ENCODE results near the gene APOC3.
"Not testable (repeated sequence)": the region's sequence is repeated elsewhere in the genome, so short reads cannot be mapped to it uniquely, and the experiment has no call there.

Gene APOC3

DNA sequence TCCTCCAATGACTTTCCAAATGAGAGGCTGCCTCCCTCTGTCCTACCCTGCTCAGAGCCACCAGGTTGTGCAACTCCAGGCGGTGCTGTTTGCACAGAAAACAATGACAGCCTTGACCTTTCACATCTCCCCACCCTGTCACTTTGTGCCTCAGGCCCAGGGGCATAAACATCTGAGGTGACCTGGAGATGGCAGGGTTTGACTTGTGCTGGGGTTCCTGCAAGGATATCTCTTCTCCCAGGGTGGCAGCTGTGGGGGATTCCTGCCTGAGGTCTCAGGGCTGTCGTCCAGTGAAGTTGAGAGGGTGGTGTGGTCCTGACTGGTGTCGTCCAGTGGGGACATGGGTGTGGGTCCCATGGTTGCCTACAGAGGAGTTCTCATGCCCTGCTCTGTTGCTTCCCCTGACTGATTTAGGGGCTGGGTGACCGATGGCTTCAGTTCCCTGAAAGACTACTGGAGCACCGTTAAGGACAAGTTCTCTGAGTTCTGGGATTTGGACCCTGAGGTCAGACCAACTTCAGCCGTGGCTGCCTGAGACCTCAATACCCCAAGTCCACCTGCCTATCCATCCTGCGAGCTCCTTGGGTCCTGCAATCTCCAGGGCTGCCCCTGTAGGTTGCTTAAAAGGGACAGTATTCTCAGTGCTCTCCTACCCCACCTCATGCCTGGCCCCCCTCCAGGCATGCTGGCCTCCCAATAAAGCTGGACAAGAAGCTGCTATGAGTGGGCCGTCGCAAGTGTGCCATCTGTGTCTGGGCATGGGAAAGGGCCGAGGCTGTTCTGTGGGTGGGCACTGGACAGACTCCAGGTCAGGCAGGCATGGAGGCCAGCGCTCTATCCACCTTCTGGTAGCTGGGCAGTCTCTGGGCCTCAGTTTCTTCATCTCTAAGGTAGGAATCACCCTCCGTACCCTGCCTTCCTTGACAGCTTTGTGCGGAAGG is 2.9 kb downstream of the APOC3 start:
- no peaks in the 10 kb centered on the region for H3K9me3 ChIP-seq (ENCODE audit: insufficient read depth, low read length)
- no peak overlapping the region for H3K4me3 ChIP-seq (ENCODE audit: low read length)
- peaks cover 7% of the 10 kb centered on the region; the same call in 1 of the 2 replicates for H3K4me1 ChIP-seq (ENCODE audit: low read length)
- no peak overlapping the region for H2AFZ ChIP-seq (ENCODE audit: low read depth, low read length)
- no peaks in the 10 kb centered on the region for H3K27me3 ChIP-seq (ENCODE audit: low read depth, low read length)
- H4K20me1 ChIP-seq (ENCODE audit: insufficient read depth, low read length), result no peaks in the 10 kb centered on the region
- H3K27ac ChIP-seq (ENCODE audit: low read length), result no peak overlapping the region
- H3K36me3 ChIP-seq (replicated peaks; ENCODE audit: low read depth, low read length), result no peaks in the 10 kb centered on the region
- no peak overlapping the region for H3K4me2 ChIP-seq (ENCODE audit: low read length)
- H3K9ac ChIP-seq (ENCODE audit: low read length), result no peak overlapping the region
- no peaks in the 10 kb centered on the region for H3K79me2 ChIP-seq (ENCODE audit: low read length)
- TF ChIP-seq, protein P1, sequence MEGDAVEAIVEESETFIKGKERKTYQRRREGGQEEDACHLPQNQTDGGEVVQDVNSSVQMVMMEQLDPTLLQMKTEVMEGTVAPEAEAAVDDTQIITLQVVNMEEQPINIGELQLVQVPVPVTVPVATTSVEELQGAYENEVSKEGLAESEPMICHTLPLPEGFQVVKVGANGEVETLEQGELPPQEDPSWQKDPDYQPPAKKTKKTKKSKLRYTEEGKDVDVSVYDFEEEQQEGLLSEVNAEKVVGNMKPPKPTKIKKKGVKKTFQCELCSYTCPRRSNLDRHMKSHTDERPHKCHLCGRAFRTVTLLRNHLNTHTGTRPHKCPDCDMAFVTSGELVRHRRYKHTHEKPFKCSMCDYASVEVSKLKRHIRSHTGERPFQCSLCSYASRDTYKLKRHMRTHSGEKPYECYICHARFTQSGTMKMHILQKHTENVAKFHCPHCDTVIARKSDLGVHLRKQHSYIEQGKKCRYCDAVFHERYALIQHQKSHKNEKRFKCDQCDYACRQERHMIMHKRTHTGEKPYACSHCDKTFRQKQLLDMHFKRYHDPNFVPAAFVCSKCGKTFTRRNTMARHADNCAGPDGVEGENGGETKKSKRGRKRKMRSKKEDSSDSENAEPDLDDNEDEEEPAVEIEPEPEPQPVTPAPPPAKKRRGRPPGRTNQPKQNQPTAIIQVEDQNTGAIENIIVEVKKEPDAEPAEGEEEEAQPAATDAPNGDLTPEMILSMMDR (IDR thresholded peaks at IDR 0.05; ENCODE audit: low read depth, low read length), result peak; percentile 34
- TF ChIP-seq EZH2phosphoT487 (IDR thresholded peaks at IDR 0.05; ENCODE audit: low read depth), result no peak

GRCh38 chr11:116833491-116833815 is 3.7 kb downstream of the APOC3 start:
- Histone ChIP-seq H3K79me2 (ENCODE audit: low read length) (no peaks in the 10 kb centered on the region), H3K36me3 (replicated peaks; ENCODE audit: low read depth, low read length) (no peaks in the 10 kb centered on the region), H3K9me3 (ENCODE audit: insufficient read depth, low read length) (no peaks in the 10 kb centered on the region), H3K4me3 (ENCODE audit: low read length) (no peak overlapping the region), H3K27me3 (ENCODE audit: low read depth, low read length) (no peaks in the 10 kb centered on the region), H3K4me1 (ENCODE audit: low read length) (peaks cover 7% of the 10 kb centered on the region; the same call in 1 of the 2 replicates), H3K9ac (ENCODE audit: low read length) (no peak overlapping the region), H3K4me2 (ENCODE audit: low read length) (no peak overlapping the region), H3K27ac (ENCODE audit: low read length) (no peak overlapping the region), H4K20me1 (ENCODE audit: insufficient read depth, low read length) (no peaks in the 10 kb centered on the region), H2AFZ (ENCODE audit: low read depth, low read length) (no peak overlapping the region)
- TF ChIP-seq, protein P1 (IDR thresholded peaks at IDR 0.05; ENCODE audit: low read depth, low read length), result no peak
- no peak for TF ChIP-seq EZH2phosphoT487 (IDR thresholded peaks at IDR 0.05; ENCODE audit: low read depth)

DNA sequence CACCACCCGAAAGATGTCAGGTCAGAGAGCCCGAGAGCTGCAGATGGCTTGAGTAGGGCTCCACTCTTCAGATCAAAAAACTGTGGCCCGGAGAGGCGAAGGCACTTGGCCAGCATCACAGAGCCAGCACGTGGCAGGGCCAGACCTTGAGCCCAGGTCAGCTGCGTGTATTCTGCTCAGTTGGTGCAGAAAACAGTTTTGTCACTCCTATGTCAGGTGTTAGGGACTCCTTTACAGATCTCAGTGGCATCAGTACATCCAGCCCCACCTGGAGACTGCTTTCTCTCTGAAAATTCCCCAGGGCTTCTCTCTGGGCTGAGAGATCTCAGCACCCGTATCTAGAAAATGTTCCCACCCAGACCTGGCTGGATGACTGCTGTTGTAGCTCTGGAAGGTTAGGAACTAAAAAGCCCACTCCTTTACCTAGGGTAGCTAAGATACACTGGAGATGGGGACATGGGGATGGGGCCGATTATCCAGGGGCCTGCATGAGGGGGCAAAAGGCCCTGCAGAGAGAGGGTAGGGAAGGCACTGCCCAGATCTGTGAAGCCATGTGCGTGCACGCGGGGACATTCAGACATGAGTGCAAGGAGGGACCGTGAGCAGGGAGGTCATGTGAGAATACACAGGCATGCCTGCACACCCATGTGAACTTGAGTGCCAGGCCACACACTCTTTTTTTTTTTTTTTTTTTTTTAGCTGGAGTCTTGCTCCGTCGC is 4.3 kb downstream of the APOC3 start:
- TF ChIP-seq, protein P1 (IDR thresholded peaks at IDR 0.05; ENCODE audit: low read depth, low read length), result no peak
- no peak for TF ChIP-seq EZH2phosphoT487 (IDR thresholded peaks at IDR 0.05; ENCODE audit: low read depth)
- peaks cover 7% of the 10 kb centered on the region; the same call in 1 of the 2 replicates for H3K4me1 ChIP-seq (ENCODE audit: low read length)

GRCh38 chr11:116834535-116835041 is 4.9 kb downstream of the APOC3 start:
- not testable (repeated sequence) for H3K4me1 ChIP-seq (ENCODE audit: low read length); H3K36me3 ChIP-seq (replicated peaks; ENCODE audit: low read depth, low read length); H3K9ac ChIP-seq (ENCODE audit: low read length); H3K9me3 ChIP-seq (ENCODE audit: insufficient read depth, low read length); H3K79me2 ChIP-seq (ENCODE audit: low read length); H3K27ac ChIP-seq (ENCODE audit: low read length); H2AFZ ChIP-seq (ENCODE audit: low read depth, low read length); H4K20me1 ChIP-seq (ENCODE audit: insufficient read depth, low read length); H3K27me3 ChIP-seq (ENCODE audit: low read depth, low read length)
- Histone ChIP-seq H3K4me2 (ENCODE audit: low read length) (peak overlapping the region; percentile 85), H3K4me3 (ENCODE audit: low read length) (peak overlapping the region; percentile 81)

More for the DNA sequence above, 4.3 kb downstream of the APOC3 start:
- Histone ChIP-seq H3K27ac (ENCODE audit: low read length) (no peak overlapping the region), H2AFZ (ENCODE audit: low read depth, low read length) (no peak overlapping the region), H3K4me3 (ENCODE audit: low read length) (no peak overlapping the region), H3K79me2 (ENCODE audit: low read length) (no peaks in the 10 kb centered on the region), H3K9ac (ENCODE audit: low read length) (no peak overlapping the region), H3K27me3 (ENCODE audit: low read depth, low read length) (no peaks in the 10 kb centered on the region), H3K36me3 (replicated peaks; ENCODE audit: low read depth, low read length) (no peaks in the 10 kb centered on the region), H3K9me3 (ENCODE audit: insufficient read depth, low read length) (no peaks in the 10 kb centered on the region), H4K20me1 (ENCODE audit: insufficient read depth, low read length) (no peaks in the 10 kb centered on the region), H3K4me2 (ENCODE audit: low read length) (no peak overlapping the region)
